Nephron (organoid): ENCODE data around the gene CPEB4.

Source experiments
- H3K27ac Mint-ChIP-seq, 3 experiments: 2 replicates each; pipeline ENCODE4 v1.8.0; 2020; ENCODE audit warnings: mixed read lengths in 3 of 3, mild to moderate bottlenecking in 2 of 3, moderate library complexity in 1 of 3
- H3K27me3 Mint-ChIP-seq: 2 replicates; pipeline ENCODE4 v1.8.0; 2021; ENCODE audit warnings: low read depth, mild to moderate bottlenecking, moderate library complexity, mixed read lengths
- H3K36me3 Mint-ChIP-seq: 2 replicates; pipeline ENCODE4 v1.8.0; 2020; ENCODE audit warnings: low read depth, mixed read lengths
- H3K4me1 Mint-ChIP-seq: 2 replicates; pipeline ENCODE4 v1.8.0; 2020; ENCODE audit warnings: mixed read lengths
- H3K4me3 Mint-ChIP-seq, 3 experiments: 2 replicates each; pipeline ENCODE4 v1.8.0; 2020; ENCODE audit warnings: mild to moderate bottlenecking in 3 of 3, mixed read lengths in 3 of 3, moderate library complexity in 2 of 3
- H3K9me3 Mint-ChIP-seq: 2 replicates; pipeline ENCODE4 v1.8.0; 2020; ENCODE audit warnings: mixed read lengths
- CTCF ChIP-seq, 3 experiments: fragments of 200-600 bp; sonication (generic); IDR thresholded peaks; one replicate each; pipeline ENCODE4 v1.5.0; 2021; ENCODE audit warnings: antibody characterized with exemption in 3 of 3; ENCODE audit not compliant: unreplicated experiment in 3 of 3

CPEB4 gene

GRCh38 chr5:173903396-173904140, 15.4 kb downstream of the CPEB4 start:
- Mint-ChIP-seq H3K9me3 (no peaks in the 10 kb centered on the region), H3K4me3 (no peak overlapping the region), H3K36me3 (peaks cover 7% of the 10 kb centered on the region), H3K4me1 (peaks cover 7% of the 10 kb centered on the region), H3K27ac (no peak overlapping the region), H3K27me3 (peaks cover 4% of the 10 kb centered on the region)
- no peak for TF ChIP-seq CTCF (IDR thresholded peaks at IDR 0.05; ENCODE audit: unreplicated experiment in 3 of 3)

GRCh38 chr5:173904151-173904550, 16.0 kb downstream of the CPEB4 start:
- TF ChIP-seq CTCF (IDR thresholded peaks at IDR 0.05; ENCODE audit: unreplicated experiment in 3 of 3): no peak
- Mint-ChIP-seq H3K27ac (no peak overlapping the region), H3K4me3 (no peak overlapping the region), H3K9me3 (no peaks in the 10 kb centered on the region), H3K36me3 (peaks cover 7% of the 10 kb centered on the region), H3K4me1 (peaks cover 13% of the 10 kb centered on the region), H3K27me3 (peaks cover 4% of the 10 kb centered on the region)

- Mint-ChIP-seq H3K27ac (peak overlapping the region in 1 of 3 experiments; percentile 3), H3K4me1 (peaks cover 17% of the 10 kb centered on the region), H3K27me3 (no peaks in the 10 kb centered on the region), H3K9me3 (no peaks in the 10 kb centered on the region), H3K4me3 (no peak overlapping the region), H3K36me3 (peaks cover 12% of the 10 kb centered on the region)
- no peak for TF ChIP-seq CTCF (IDR thresholded peaks at IDR 0.05; ENCODE audit: unreplicated experiment in 3 of 3)
Measured at GRCh38 chr5:173907284-173907683, 19.1 kb downstream of the CPEB4 start.

- Mint-ChIP-seq H3K36me3 (peaks cover 13% of the 10 kb centered on the region), H3K9me3 (no peaks in the 10 kb centered on the region), H3K4me1 (peaks cover 17% of the 10 kb centered on the region), H3K4me3 (no peak overlapping the region), H3K27ac (peak overlapping the region in 1 of 3 experiments; percentile 3), H3K27me3 (no peaks in the 10 kb centered on the region)
- TF ChIP-seq CTCF (IDR thresholded peaks at IDR 0.05; ENCODE audit: unreplicated experiment in 3 of 3): no peak
Measured at GRCh38 chr5:173907686-173908371, 19.7 kb downstream of the CPEB4 start.

GRCh38 chr5:173909199-173909598, 21.1 kb downstream of the CPEB4 start:
- H3K27ac Mint-ChIP-seq: peak overlapping the region; percentile 0 to 20 (median 3)
- no peaks in the 10 kb centered on the region for H3K27me3 Mint-ChIP-seq
- H3K4me1 Mint-ChIP-seq: peaks cover 17% of the 10 kb centered on the region
- H3K4me3 Mint-ChIP-seq: no peak overlapping the region
- TF ChIP-seq CTCF (IDR thresholded peaks at IDR 0.05; ENCODE audit: unreplicated experiment in 3 of 3): no peak
- H3K9me3 Mint-ChIP-seq: no peaks in the 10 kb centered on the region
- peaks cover 17% of the 10 kb centered on the region for H3K36me3 Mint-ChIP-seq
